ENCODE results near the gene SLC7A5.
A peak's percentile ranks its signal among the peaks of the same experiment; 100 is the strongest.
"Not testable (repeated sequence)": the region's sequence is repeated elsewhere in the genome, so short reads cannot be mapped to it uniquely, and the experiment has no call there.

SLC7A5 gene

DNA sequence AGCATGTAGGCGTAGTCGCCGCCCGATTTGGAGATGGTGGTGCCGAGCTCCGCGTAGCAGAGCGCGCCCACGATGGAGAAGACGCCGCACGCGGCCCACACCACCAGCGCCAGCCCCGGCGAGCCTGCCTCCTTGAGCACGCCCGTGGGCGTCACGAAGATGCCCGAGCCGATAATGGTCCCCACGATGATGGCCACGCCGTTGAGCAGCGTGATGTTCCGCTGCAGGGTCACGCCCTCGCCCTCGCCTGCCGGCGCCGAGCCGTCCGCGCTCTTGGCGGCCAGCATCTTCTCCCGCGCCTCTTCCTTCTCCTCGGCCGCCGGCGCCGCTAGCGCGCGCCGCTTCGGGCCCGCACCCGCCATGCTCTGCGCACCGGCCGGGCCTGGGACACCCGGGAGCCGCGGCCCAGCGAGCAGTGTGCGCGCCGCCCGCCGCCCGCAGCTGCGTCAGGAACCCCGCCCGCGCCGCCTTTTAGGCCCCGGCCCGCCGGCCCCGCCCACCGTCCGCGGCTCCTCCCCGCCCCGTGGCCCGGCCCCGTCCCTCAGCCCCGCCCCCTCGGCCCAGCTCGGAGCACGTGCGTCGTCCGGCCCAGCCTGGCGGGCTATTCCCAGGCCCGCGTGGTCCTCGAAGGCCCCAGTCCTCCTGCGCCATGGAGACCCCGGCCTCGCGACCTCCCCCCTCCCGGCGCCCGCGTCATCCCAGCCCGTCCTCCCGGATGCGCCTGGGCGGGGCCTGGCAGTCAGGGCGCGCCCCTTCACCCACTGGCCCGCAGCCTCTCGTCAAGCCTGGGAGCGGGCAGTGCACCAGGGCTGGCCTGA is at the start of gene SLC7A5:
Gene SLC7A5 (minus strand): TSS at position 447 of the 818 bp plus-strand sequence. CDS start 85 bp downstream, at position 362.
- DNase-seq, result peak; percentile 82
- in situ Hi-C loops (cut with HindIII; ENCODE audit: low pct_ligation_motif_present, low pct_unique_long_range_greater_than_20kb, low sequenced_read_pairs), result not testable (repeated sequence)

DNA sequence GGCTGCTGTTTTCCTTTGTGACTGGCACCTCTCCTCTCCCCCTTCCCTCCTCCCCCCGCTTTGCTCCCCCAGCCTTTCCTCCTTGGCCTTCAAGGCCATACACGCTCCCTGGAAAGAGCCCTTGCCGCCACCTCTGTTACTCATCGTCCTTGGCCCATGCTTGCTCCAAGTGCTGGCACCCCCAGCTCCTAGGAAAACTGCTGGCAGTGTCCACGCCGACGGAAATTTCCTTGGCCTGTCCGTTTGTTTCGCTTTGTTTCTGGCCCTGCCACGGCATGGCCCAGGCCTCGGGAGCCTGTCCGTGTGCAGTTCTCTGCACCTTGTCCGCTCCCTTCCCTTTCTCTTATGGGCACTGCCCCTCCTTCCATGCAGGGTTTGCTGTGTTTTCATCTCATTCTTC is 49.0 kb upstream of the SLC7A5 start:
- in situ Hi-C loops (cut with HindIII; ENCODE audit: low pct_ligation_motif_present, low pct_unique_long_range_greater_than_20kb, low sequenced_read_pairs), result no loop called here
- no peak for DNase-seq

DNA sequence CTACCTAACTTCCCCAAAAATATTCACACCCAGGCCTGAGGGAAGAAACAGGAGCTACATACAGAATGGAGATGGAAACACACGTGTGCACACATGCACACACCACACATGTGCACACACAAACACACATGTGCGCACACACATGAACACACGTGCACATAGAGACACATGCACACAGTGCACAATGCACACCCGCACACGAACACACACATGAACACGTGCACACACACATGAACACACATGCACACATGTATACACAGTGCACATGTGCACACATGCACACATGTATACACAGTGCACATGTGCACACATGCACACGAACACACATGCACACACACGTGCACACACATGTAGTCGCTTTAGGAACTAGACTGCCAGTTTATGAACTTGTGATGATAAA is 48.2 kb upstream of the SLC7A5 start:
- no peak for DNase-seq
- in situ Hi-C loops (cut with HindIII; ENCODE audit: low pct_ligation_motif_present, low pct_unique_long_range_greater_than_20kb, low sequenced_read_pairs), result no loop called here

DNA sequence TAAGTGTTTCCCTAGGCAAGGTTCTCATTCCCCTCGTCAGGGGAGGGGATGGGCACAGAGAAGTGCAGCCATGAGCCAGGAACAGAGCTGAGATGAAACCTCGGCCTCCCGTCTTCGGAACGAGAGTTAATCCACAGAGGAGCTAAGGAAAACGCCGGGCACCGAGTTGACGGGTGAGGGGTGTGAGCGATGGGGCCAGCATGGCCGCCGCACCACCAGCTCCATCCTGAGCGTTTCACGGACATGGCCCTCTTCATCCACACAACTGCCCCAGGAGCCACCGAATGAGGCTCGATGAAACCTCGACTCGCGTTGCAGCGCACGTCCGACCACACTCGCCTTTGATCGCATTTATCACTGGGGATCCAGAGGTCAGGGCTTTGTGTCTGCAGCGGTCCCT is 45.5 kb upstream of the SLC7A5 start:
- no peak for DNase-seq
- in situ Hi-C loops (cut with HindIII; ENCODE audit: low pct_ligation_motif_present, low pct_unique_long_range_greater_than_20kb, low sequenced_read_pairs), result no loop called here

DNA sequence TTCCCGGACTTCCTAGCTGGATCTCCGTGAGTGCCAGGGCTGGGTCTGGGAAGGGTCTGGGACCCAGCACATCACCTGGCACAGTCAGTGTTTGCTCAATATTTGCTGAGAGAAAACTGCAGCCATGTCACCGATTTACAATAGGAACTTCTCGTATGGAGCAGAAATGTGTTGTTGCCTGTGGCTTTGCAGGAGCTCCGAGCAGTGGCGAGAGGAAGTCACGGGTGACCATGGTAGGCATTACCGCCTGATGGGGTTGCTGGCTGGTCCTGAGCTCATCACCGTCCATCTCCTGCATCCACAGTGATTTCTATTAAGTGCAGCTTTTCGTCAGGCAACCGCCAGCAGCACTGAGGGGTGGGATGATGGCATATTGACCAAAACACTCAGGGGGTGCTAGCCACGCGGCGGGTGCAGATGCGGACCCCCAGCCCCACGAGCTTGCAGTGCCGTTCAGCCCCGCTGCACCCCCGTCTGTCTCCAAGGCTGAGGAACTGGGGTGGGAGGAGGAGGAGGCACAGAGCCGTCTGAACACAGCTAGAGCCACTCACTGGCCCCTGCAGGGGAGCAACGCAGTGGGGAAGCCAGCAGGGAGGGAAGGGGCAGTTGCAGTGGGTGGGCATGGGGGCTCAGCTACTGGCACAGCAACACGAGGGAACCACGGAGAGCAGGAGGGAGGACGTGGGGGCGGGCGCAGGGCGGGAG is 44.9 kb upstream of the SLC7A5 start:
- not testable (repeated sequence) for DNase-seq

DNA sequence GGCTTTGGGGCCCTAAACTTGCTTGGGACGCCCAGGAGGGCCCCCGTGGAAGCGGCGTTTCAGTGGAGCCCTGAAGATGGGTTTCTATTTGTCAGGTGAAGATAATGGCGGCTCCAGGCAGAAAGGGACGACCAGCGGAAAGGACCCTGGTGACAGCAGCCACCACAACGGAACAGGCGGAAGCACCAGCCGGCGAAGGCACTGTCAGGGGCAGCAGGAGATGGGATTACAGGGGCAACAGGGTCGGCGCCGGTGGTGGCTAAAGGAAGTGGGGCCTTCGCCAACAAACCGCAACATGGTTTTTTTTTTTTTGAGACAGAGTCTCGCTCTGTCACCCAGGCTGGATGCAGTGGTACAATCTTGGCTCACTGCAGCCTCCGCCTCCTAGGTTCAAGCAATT is 43.4 kb upstream of the SLC7A5 start:
- DNase-seq; in situ Hi-C loops (cut with HindIII; ENCODE audit: low pct_ligation_motif_present, low pct_unique_long_range_greater_than_20kb, low sequenced_read_pairs): not testable (repeated sequence)

More for the DNA sequence above, 44.9 kb upstream of the SLC7A5 start:
- in situ Hi-C loops (cut with HindIII; ENCODE audit: low pct_ligation_motif_present, low pct_unique_long_range_greater_than_20kb, low sequenced_read_pairs), result not testable (repeated sequence)

DNA sequence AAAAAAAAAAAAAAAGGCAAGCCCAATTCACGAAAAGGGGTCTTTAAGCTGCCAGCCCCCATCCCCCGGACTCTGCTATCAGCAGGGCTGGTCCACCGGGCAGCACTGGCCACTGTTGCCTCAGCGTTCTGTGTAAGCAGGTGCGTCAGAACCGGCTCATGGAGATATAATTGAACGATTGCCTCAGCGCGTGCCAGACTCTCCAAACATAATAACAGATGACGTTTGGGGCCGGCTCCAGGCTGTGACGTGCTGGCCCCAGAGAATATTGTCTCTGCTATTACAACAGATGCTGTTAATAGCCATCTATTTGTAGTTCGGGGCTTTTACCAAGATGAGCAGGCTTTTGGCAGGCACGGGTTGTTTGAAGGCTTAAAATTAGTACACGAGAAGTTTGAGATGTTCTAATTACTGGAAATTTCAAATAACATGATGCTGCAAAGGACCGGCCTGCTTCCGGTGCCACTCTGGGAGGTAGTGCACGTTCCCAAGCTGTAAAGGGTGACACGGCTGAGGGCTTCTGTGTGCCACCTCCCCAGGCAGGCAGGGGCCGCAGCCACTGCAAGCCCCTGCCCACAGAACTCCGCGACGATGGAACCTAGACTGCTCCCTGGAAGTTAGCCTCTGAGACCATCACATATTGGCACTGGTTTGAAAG is 41.9 kb upstream of the SLC7A5 start:
- DNase-seq; in situ Hi-C loops (cut with HindIII; ENCODE audit: low pct_ligation_motif_present, low pct_unique_long_range_greater_than_20kb, low sequenced_read_pairs): not testable (repeated sequence)

DNA sequence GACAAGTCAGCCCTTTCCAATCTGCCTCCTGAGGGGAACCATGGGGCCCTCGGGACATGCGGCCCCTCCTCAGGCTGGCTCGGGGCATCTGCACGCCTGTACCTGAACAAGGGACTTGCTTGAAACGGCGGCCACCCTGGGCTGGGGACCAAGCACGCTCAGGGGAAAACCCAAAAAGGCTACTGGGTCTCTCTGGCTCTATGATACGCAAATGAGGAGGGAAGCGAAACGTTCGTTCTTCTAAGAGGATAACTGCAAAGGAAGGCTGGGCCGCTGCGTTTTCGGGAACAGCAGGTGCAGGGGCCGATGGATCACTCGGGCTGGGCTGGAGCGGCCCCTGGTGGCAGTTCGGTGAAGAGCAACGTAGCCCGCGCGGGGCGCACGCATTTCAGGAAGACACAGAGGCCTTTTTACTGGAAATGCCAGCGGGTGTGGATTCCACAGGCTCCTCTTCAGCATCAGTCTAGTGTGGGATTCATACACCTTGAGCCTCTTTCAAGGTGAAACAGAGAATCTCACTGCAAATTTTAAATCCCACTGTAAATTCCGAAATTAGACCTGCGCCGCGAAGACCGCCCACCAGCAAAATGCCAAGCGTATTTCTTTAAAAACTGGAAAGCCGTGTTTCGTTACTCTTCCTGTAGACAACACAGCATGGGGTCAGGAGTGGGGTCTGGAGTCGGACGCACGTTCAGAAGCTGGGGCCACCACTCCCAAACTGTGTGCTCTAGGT is 40.1 kb upstream of the SLC7A5 start:
- DNase-seq, result peak; percentile 64
- in situ Hi-C loops (cut with HindIII; ENCODE audit: low pct_ligation_motif_present, low pct_unique_long_range_greater_than_20kb, low sequenced_read_pairs), result not testable (repeated sequence)

DNA sequence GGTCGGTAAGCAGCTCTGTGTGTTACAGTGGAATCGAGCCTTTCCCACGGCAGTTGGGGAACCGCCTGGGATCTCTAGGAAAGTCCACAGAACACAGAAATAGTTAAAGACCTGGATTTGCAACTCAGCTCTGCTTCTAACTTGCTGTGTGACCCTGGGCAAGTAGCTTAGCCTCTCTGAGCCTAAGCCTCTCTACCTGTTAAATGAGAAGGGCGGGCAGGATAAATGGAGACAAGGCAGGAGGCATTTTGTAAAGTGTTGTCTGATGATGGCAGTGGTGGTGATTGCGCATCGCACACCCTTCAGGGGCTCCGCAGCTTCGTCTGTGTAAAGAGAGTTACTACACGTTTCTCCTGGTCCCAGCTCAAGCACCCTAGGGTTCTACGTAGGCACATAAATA is 38.8 kb upstream of the SLC7A5 start:
- in situ Hi-C loops (cut with HindIII; ENCODE audit: low pct_ligation_motif_present, low pct_unique_long_range_greater_than_20kb, low sequenced_read_pairs); DNase-seq: not testable (repeated sequence)

DNA sequence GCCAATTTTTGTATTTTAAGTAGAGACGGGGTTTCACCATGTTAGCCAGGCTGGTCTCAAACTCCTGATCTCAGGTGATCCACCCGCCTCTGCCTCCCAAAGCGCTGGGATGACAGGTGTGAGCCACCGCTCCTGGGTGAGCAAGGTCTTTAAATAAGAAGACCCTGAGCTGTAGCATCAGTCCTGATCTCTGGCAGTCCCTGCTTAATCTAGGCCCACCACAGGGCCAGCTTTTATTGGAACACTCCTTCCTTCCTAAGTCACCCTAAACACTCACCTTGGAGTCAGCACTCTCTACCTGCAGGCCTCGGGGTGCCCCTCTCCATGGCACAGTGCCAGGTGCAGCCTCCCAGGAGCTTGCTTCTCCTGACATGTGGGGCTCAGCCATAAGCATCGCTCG is 36.2 kb upstream of the SLC7A5 start:
- in situ Hi-C loops (cut with HindIII; ENCODE audit: low pct_ligation_motif_present, low pct_unique_long_range_greater_than_20kb, low sequenced_read_pairs); DNase-seq: not testable (repeated sequence)

DNA sequence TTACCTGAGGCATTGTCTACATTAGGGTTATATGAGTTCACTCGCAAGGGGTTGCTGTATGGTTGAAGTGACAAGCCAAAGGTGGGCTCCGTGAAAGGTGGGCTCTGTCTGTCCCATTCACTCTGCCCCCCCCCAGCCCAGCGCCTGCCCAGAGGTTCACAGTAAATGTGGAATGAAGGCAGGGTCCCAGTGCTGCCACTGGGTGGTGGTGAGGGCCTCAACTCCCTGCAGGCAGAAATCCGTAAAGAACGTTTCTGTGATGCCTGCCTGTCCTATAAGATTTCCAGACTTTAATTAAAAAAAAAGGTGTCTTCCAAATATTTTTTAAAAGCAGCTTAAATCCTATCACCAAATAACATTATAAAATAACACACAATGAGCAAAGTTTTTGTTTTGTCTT is 35.7 kb upstream of the SLC7A5 start:
- in situ Hi-C loops (cut with HindIII; ENCODE audit: low pct_ligation_motif_present, low pct_unique_long_range_greater_than_20kb, low sequenced_read_pairs); DNase-seq: not testable (repeated sequence)

DNA sequence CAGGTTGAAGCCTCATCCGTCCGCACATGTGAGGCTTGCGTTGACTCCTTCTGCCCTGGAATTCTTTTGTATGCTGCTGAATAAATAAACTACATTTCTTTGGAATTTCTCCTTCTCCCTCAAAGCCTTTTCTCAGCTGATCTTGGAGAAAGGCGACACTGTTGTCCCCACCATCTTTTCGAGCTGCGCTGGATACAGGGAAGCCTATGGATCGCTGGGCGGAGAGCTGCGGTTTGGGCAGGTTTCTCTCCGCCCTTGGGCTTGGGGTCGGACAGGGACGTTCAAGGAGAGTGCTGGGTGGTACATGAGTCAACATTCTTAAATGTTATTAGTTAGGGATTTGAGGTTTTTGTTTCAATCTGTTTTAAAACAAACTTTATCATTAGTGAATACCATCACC is 31.2 kb upstream of the SLC7A5 start:
- in situ Hi-C loops (cut with HindIII; ENCODE audit: low pct_ligation_motif_present, low pct_unique_long_range_greater_than_20kb, low sequenced_read_pairs), result not testable (repeated sequence)

DNA sequence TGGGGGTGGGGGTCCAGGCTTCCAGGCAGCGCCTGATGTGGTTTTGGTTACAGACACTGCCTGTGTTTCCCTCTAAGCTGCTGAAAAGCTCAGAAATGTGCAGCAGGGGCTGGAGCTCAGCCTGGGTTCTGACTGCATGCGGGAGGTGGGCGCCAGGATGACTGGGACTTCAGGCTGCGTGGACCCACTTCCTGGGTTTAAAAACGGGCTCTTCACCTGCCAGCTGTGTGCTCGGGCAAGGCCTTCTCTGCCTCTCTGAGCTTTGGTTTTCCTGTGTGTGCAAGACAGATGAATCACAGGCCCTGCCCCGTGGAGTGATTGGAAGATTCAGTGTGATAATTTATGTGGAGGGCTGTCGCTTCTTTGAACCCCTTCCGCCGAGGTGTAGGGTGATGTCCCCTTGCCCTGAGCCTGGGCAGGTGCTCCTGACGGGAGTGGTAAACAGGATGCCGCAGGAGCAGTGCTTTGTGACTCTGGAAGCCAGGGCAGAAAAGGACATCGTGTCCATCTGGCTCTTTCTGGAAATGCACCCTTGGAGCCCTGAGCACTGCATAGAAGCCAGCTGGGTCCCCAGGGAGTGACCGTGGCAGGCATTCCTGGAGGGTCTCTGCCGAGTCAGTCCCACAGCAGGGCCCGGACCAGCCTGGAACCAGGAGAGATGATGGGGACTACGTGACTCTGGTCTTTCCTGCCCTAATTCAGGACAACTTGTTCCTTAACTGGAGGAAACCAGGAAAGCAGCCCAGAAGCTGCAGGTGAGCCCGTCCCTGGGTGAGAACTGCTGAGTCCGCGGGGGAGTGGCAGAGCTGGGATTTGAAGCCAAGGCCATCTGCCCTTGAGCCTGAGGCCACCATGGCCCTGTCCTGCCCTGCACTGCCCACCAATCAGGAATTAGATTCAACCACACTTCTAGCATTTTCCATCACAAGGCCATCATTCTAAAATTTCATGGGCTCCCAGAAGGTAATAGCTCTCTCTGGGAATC is 28.5 kb upstream of the SLC7A5 start:
- in situ Hi-C loops (cut with HindIII; ENCODE audit: low pct_ligation_motif_present, low pct_unique_long_range_greater_than_20kb, low sequenced_read_pairs), result no loop called here
- DNase-seq, result no peak

More for the DNA sequence above, 31.2 kb upstream of the SLC7A5 start:
- not testable (repeated sequence) for DNase-seq

DNA sequence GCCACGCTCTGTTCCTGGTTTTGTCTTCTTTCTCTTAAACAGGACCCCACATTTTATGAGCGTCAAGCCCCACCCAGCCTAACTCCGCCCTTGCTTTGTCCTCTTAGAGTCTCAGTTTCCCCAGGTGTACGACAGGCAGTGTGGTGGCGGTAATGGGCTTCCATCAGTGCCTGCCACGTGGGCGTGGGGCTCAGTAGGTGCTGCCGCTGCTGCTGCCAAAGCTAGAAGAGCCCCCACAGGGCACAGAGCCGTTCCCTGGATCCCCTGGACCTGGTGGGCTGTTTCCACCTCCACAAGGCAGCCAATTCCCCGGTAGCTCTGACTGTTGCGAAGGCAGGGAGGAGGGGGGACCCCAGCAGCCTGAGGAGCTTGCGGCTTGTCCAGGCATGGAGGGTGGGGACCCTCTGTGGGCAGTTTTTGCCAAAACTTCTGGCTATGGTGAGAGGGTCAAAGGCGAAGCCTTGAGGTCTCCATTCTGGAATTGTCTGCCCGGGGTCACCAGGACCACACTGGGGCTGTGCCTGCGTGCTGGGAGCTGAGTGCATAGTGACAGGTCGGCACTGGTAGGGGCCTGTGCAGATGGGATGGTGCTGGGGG is 27.7 kb upstream of the SLC7A5 start:
- DNase-seq; in situ Hi-C loops (cut with HindIII; ENCODE audit: low pct_ligation_motif_present, low pct_unique_long_range_greater_than_20kb, low sequenced_read_pairs): not testable (repeated sequence)

DNA sequence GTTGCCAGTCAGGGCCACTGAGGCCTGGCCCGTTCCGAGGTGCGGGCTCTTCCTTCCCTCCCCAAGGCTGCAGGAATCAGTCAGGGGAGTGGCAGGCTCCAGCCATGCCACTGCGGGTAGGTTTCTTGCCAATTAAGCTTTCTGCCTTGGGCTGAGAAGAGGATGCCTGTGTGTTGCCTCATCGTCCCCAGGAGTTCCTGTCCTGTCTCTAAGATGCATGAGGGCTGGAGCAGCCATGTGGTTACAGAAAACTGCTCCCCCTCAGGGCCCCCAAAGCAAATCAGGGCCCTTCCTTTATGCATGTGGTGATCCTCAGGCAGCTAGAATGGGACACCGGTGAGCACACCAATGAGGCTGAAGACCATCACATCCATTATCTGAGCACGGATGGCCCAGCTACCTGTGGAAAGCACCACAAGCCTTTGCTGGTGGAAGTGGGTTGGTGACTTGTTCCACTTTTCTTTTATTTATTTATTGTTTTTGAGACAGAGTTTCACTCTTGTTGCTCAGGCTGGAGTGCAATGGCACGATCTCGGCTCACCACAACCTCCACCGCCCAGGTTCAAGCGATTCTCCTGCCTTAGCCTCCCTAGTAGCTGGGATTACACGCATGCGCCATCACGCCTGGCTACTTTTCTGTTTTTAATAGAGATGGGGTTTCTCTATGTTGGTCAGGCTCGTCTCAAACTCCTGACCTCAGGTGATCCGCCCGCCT is 27.0 kb upstream of the SLC7A5 start:
- in situ Hi-C loops (cut with HindIII; ENCODE audit: low pct_ligation_motif_present, low pct_unique_long_range_greater_than_20kb, low sequenced_read_pairs), result not testable (repeated sequence)

DNA sequence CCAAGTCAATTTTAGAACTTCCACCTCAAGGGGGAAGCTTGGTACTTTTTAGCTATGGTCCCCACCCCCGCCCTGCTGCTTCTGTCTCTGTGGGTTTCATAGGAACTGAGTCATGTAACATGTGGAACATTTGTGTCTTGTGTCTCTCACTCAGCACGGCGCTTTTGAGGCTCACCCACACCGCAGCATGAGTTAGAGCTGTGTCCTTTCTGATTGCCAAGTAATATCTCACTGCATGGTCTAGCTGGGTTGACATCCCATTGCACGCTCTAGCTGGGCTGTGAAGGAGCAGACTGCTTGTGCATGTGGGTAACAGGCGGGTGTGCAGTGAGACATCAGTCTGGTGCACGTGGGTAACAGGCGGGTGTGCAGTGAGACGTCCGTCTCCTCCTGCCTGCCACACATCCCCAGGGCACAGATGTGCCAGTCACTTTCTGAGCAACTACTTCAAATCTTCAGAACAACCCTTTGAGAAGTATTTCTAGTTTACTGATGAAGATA is 26.4 kb upstream of the SLC7A5 start:
- DNase-seq, result no peak
- in situ Hi-C loops (cut with HindIII; ENCODE audit: low pct_ligation_motif_present, low pct_unique_long_range_greater_than_20kb, low sequenced_read_pairs), result no loop called here

More for the DNA sequence above, 27.0 kb upstream of the SLC7A5 start:
- DNase-seq, result not testable (repeated sequence)
